GM18499 (cell line): Measurements from ENCODE around the gene CTSZ.
"Not testable (repeated sequence)": the region's sequence is repeated elsewhere in the genome, so short reads cannot be mapped to it uniquely, and the experiment has no call there.

ENCODE experiments used
- ATAC-seq: cut with Tn5 transposase; IDR thresholded peaks from one replicate; pipeline ENCODE4 v1.9.1; 2021; ENCODE audit warnings: moderate number of reproducible peaks; ENCODE audit not compliant: insufficient read depth, unreplicated experiment

Gene CTSZ

GRCh38 chr20:58953050-58953449, 54.0 kb downstream of the CTSZ start:
- ATAC-seq, result no peak

GRCh38 chr20:58950603-58951002, 56.5 kb downstream of the CTSZ start:
- ATAC-seq, result no peak

DNA sequence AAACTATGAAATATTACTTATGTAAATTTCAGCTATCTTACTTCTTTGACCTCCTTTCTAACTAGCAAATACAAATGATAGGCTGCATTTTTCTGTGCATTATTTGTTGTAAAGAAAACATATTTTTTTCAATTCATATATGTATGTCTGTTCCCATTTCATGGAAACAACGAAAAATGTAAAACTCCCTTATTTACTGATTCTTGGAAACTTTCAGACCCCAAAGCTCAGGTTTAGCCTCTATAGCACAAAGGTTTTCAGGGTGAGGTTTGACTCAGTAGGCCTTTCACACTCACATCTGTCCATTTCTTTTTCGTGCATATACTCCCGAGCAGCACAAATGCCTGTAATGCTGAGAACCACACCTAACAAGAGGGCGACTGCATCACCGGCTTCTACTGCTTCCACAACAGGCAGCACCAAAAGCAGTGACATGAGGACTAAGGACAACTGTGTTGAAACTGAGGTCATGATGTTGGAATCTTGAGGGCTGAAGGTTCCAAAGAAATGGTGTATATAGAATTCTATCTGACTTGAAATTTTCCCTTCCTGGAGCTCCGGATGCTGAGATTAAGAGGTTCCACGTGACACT, 59.2 kb downstream of the CTSZ start:
- ATAC-seq, result not testable (repeated sequence)

DNA sequence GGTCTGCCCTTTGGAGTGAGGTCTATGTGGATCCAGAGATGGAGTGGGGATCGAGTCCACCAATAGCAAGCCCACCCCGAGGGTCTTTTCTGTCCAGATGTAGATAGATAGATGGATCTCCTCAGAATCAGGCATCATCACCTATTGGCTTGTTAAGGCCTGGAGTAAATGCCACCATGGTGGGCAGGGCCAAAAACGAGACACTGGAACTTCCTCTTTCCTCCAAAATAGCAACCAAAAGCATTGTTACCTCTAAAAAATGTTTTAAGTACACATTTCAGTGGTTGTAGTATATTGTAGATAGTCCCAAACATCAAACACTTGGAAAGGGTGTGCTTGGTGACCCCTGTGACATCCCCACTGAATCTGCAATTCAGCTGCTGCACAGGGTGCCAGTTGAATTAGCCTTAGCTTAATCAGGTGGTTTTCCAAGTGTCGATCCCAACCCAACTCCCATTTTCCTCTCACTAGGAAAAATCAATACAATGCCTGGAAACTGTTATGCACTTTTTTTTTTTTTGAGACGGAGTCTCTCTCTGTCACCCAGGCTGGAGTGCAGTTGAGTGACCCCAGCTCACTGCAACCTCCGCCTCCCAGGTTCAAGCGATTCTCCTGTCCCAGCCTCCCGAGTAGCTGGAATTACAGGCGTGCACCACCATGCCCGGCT, 61.0 kb downstream of the CTSZ start:
- ATAC-seq, result no peak
